ENCODE measurements around the gene TPCN2.

TPCN2 gene

DNA sequence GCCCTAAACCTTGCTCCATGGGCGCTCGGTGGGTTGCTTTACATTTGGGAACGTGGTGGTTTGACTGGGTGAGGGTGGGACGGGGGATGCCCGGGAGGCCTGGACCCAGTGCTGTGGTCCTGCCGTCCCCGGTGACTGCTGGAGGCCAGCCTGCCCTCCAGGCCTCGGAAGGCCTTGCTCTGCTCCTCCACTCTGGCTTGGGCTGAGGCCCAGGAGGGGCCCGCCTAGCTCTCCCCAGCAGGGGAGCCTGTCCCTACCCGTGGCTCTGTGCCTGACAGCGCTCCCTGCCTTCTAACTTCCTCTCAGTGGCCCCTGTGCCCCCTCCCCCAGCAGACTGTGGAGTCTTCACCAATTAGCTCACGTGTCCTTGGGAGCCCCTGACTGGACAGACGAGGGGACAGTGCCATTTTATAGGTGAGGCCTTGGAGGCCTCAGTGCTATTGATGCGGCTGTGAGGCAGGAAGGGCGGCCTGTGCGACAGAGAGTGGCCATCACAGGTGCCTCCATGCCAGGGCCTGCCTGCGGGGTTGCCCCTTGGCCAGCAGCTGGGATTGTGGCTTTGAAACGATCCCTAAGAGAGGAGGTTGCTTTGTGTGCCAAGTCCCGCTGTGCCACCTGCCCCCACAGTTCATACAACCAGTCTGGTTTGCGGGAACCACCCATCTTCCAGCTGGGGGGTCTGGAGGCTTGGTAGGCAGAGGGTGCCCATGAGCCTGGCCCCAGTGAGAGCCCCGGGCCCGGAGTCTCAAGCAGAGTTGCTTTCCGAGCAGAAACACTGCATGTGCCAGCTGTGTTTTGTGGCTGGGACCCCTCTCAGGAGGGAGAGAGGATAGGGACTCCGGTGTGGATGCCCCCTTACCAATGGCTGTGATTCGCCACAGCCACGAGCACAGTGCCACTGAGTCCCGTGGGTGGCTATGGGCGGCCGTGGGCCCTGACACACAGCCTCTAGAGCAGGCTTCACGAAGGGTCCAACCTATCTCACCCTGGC, 17.7 kb downstream of the TPCN2 start:
- H3K4me3 ChIP-seq (replicated peaks; ENCODE audit: low read depth, low read length), result no peak overlapping the region
- no peak for DNase-seq (ENCODE audit: extremely low read depth, low read depth)
- TF ChIP-seq, protein P1, sequence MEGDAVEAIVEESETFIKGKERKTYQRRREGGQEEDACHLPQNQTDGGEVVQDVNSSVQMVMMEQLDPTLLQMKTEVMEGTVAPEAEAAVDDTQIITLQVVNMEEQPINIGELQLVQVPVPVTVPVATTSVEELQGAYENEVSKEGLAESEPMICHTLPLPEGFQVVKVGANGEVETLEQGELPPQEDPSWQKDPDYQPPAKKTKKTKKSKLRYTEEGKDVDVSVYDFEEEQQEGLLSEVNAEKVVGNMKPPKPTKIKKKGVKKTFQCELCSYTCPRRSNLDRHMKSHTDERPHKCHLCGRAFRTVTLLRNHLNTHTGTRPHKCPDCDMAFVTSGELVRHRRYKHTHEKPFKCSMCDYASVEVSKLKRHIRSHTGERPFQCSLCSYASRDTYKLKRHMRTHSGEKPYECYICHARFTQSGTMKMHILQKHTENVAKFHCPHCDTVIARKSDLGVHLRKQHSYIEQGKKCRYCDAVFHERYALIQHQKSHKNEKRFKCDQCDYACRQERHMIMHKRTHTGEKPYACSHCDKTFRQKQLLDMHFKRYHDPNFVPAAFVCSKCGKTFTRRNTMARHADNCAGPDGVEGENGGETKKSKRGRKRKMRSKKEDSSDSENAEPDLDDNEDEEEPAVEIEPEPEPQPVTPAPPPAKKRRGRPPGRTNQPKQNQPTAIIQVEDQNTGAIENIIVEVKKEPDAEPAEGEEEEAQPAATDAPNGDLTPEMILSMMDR (IDR thresholded peaks at IDR 0.05; ENCODE audit: low read depth, low read length, missing control alignments), result no peak

DNA sequence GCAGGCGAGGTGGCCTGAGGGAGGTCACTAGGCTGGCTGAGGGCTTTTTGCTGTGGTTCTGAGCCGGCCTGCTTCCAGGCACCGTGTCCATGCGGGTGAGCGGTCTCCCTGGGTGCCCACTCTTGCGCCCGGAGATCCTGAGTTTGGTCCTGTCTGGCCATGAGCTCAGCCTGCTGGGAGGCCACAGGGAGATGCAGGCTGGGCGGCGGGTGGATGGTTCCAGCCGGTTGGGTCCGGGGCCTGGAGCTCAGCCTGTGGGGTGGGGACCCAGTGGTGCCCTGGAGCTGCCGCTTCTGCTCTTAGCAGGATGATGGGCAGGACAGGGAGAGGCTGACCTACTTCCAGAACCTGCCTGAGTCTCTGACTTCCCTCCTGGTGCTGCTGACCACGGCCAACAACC, 18.5 kb downstream of the TPCN2 start:
- TF ChIP-seq, protein P1 (IDR thresholded peaks at IDR 0.05; ENCODE audit: low read depth, low read length, missing control alignments), result no peak

DNA sequence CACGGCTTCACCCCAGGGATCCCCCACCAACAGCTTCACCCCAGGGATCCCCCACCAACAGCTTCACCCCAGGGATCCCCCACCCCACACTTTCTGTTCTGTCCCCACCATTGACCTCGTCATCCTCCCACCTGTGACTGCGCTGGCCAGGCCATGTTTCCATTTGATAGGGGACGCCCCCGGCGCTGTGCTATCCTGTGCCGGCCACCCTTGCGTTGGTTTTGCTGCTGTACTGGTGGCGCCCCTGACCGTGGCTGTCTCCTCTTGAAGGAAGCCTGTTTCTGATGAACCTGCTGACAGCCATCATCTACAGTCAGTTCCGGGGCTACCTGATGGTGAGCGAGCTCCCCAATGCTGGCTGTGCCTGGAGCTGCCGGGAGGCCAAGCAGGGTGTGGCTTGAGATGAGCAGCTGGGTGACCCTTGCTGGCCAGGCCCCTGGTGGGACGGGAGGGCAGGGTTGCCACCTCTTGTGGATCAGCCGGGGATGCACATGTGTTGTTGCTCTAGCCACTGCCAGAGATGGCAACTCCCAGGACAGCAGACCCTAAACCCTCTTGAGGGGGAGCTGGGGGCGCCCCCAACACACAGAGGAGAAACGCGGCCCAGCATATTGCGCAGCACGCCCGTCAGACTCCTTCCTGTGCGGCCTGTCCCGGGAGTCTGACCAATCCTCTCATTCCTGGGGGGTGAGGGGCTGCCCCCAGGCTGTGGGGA, 22.5 kb downstream of the TPCN2 start:
- H3K4me3 ChIP-seq (replicated peaks; ENCODE audit: low read depth, low read length), result no peak overlapping the region
- TF ChIP-seq, protein P1 (IDR thresholded peaks at IDR 0.05; ENCODE audit: low read depth, low read length, missing control alignments), result no peak
- no peak for DNase-seq (ENCODE audit: extremely low read depth, low read depth)

More for the DNA sequence above, 18.5 kb downstream of the TPCN2 start:
- DNase-seq (ENCODE audit: extremely low read depth, low read depth), result no peak
- no peak overlapping the region for H3K4me3 ChIP-seq (replicated peaks; ENCODE audit: low read depth, low read length)

DNA sequence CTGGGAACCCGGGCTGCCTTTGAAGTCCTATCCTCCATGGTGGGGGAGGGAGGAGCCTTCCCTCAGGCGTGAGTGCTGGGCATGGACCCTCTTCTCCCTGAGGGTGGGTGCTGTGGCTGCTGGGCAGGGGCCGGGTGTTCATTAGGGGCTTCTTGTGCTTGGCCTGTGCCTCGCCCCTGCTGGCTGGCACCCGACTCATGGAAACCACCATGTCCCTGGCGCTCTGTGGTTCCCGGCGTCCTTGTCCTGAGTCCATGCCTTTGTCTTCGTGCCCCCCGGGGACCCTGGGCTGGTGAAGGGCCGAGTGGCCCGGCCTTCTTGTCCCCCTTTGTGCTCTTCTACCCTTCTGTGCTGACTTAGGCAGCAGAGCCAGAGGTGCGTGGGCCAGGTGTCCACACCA, 23.2 kb downstream of the TPCN2 start:
- DNase-seq (ENCODE audit: extremely low read depth, low read depth), result no peak
- H3K4me3 ChIP-seq (replicated peaks; ENCODE audit: low read depth, low read length), result no peak overlapping the region
- TF ChIP-seq, protein P1 (IDR thresholded peaks at IDR 0.05; ENCODE audit: low read depth, low read length, missing control alignments), result no peak

DNA sequence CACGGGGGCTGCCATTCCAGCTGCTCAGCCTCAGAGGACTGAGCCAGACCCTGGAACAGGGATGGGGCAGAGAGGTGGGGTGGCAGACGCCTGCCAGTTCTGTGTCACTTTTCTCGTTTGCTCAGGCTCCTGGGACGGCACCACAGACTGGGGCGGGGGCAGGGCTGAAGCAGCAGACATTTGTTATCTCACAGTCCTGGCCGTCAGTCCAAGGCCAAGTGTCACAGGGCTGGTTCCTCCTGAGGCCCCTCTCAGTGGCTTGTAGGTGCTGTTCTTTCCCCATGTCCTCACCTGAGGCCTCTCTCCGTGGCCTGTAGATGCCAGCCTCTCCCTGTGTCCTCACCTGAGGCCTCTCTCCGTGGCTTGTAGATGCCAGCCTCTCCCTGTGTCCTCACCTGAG, 24.7 kb downstream of the TPCN2 start:
- TF ChIP-seq, protein P1 (IDR thresholded peaks at IDR 0.05; ENCODE audit: low read depth, low read length, missing control alignments), result no peak
- DNase-seq (ENCODE audit: extremely low read depth, low read depth), result no peak

DNA sequence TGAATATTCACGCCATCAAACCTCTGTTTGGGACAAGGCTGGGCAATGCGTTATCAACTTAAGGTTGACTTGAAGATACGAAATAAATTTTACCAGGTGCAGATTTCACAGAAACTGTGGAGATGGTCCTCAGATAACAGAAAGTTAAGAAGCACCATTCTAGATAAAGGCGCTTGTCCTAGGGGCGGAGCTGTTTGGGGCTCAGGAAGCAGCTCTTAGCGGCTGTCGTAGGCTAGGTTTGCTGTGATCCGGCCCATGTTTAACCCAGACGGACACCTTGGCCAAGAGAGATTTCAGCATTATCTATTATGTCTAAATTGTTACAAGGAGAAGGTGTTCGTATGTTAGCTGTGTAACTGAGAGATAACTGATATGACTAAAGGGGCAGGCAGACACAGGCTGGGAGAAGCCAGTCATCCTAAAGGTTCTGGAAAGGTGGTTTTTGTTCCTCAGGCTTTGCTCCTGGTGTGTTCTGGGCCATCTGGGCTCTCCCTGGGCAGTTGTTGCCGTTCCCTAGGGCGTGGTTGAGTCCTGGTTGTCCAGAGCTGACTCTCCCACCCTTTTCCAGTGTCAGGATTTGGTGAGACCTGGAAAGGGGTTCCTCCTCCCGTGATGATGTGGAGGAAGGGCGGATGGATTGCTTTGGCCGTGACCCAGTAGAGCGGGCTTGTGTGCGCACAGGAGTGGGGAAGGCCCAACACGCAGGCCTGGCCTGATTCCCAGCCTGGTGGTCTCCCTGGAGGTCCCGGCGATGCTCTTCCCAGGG, 25.8 kb downstream of the TPCN2 start:
- DNase-seq (ENCODE audit: extremely low read depth, low read depth), result no peak
- TF ChIP-seq, protein P1 (IDR thresholded peaks at IDR 0.05; ENCODE audit: low read depth, low read length, missing control alignments), result no peak
- no peak overlapping the region for H3K4me3 ChIP-seq (replicated peaks; ENCODE audit: low read depth, low read length)

More for the DNA sequence above, 24.7 kb downstream of the TPCN2 start:
- no peak overlapping the region for H3K4me3 ChIP-seq (replicated peaks; ENCODE audit: low read depth, low read length)
